ENCODE results near the gene GLCCI1.

Gene GLCCI1

DNA sequence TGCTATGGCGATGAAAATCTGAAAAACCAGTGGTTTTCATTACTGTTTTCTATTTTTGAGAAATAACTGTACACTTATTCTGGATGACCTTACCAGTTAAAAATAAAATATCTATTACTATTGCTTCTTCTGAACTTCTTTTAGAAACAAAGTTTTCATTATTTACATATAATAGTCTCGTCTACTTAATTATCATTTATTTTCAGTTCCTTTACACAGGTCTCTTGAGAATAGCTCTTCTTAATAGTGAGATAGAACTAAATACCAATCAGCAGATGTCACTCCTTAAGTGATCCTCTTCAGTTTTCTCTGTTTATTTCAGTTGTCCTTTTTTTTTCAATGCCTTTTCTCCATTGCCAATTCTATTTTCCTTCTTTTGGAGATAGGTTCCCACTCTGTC, 4.3 kb upstream of the GLCCI1 start:
- FAIRE-seq: no peak

DNA sequence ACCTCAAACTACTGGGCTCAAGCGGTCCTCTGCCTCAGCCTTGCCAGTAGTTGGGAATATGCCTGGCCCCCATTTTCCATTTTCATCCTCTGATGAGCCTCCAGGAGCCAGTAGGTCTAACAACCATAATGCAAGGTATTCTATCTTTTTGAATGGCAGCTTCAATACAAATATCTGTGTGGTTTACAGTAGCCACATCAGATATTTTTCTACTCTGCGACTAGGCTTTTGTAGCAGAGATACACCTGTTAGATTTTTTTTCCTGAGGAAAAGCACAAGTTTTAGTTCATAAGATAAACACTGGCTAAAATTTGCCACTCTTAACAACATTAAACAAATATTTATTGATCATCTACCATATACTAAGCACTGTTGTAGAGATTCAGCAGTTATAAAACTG, 3.9 kb upstream of the GLCCI1 start:
- no peak for FAIRE-seq

DNA sequence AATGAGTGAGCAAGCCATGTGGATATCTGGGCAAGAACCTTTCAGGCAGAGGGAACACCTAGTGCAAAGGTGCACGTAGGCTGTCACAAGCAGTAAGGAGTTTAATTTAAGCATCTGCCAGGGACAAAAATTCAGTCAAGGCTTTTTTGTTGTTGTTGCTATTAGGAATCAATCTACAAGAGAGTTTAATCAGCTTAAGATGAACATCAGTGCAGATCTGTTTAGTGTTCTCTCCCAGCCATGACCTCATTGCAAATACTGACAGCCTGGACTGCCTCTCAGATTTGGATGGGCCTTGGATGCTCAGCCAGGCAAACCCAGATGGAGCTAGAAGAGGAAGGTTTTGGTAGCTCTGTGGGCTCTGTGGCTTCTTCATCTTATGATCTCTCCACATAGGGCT, 3.3 kb upstream of the GLCCI1 start:
- FAIRE-seq: no peak

DNA sequence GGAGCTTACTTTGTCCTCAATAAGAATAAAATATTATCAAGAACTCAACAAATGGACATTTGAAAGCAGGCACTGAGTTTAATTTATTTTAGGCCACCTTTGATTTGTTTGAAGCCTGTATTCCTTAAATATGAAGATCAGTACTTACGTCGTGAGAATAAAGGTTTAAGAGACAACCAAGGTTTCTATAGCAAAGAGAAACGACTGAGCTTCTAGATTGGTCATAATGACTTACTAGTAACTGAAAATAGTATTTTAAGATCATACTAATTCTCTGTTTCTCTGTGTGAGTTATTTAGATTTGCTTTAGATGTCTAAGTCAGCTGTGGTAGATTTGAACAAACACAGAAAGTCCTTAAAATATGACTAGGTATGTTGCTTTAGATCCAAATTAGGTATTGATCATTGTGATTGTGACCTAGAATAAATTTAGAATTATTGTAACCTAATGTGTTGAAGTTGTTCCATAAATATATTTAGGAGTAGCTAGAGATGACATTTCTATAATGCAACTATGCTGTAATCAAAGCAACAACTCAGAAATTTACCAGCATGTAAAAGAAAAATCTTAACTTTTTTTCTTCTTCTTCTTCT, 2.4 kb upstream of the GLCCI1 start:
- no peak for FAIRE-seq

DNA sequence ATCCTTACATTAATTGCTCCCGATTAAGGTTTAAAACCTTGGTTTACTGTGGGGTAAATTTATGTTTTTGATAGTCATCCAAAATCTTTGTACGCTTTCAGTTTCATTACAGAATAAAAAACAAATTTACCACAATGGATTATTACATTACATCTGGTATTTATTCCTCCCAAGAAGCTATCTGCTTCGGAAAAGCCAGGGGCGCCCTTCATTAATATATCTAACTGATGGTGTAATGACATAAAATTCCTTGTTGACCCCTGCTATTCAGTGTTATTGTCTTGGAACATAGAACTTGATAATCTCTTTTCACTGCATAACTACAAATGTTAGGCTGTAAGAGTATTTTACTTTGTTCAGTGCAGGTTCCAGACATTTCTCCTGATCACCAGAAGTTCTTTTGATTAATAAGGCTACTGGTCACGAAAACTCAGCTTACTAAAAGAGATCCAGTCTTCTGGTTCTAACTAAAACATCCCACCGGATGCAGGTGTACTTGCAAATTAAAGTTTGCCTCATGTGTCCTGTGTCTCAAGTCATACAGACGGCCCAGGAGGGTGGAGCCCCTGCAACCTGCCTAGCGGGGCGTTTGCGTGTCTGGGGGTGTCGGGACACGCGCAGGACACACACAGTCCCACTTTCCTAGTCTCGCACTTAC, 581 bp upstream of the GLCCI1 start:
- no peak for FAIRE-seq

DNA sequence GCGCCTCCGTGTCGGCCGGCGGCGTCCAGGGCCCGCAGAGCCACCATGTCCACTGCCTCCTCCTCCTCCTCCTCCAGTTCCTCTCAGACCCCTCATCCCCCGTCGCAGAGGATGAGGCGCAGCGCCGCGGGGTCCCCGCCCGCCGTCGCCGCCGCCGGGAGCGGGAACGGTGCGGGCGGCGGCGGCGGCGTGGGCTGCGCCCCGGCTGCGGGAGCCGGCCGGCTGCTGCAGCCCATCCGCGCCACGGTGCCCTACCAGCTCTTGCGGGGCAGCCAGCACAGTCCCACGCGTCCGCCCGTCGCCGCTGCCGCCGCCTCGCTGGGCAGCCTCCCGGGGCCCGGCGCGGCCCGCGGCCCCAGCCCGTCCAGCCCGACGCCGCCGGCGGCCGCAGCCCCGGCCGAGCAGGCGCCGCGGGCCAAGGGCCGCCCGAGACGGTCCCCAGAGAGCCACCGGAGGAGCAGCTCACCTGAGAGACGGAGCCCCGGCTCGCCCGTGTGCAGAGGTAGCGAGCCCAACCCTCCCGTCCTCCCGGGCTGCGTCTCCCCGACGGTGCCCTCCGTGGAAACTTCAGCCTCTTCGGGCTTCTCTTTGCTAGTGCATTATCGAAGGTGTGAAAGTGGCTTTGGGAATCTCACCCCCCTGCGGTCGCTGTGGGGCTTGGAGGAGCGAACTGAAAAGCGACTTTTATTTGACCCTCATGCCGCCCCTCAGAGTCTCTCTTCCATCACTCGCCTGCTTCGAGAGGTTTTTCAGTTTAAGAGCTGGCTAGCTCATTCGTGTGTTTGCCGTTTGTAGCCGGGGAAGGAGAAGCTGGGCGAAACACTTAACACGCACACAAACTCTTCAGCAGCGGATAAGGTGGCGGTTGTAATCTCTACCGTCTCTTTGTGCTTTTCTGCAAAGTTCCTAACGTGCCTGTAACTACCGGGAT, 975 bp downstream of the GLCCI1 start:
- no peak for FAIRE-seq

DNA sequence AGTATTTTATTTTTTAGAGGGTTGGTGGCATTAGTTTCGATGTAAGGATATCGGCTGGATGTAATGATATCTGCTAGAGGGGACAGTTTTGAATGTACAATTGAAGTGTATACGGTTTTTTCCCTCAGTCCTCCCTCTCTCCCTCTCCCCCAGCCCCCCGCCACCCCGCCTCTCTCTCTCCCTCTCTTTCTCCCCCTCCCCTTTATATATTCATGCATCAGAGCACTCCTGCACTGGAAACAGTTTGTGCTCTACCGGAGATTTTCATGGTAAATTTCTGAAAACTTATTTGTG, 1.6 kb downstream of the GLCCI1 start:
- no peak for FAIRE-seq

DNA sequence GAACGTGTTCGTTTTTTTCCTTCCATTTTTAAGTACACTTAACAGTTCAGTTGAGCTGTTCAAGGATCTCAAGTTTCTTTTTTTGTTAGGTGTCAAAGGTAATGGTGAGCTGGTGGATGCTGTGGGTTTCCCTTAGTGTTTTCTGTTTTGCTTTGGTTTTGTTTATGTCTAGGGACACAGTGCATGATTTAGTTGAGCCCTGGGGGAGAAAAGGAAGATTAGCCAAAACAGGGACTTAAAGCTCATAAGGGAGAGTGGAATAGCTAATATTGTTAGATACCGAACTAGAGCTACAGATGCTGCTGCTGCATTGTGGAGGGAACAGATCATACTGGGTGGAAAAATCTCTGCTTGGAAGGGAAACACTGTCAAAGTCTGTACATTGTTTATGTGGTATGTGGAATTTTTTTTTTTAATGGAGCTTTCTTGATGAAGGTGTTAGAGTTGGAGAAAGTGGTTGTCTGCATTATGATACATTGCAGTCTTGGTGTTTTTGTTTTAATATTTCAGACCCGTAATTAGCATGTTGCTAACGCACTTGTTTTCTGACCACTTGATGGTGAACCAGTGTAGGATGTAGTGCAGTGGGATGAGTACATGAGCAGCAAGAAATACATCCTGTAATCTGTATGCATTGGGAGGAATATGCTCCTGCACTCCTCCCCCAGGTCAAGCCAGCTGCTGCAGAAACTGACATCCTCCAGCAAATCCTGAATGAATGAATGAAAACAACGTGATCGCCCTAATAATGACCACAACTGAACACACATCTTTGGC, 2.1 kb downstream of the GLCCI1 start:
- no peak for FAIRE-seq

DNA sequence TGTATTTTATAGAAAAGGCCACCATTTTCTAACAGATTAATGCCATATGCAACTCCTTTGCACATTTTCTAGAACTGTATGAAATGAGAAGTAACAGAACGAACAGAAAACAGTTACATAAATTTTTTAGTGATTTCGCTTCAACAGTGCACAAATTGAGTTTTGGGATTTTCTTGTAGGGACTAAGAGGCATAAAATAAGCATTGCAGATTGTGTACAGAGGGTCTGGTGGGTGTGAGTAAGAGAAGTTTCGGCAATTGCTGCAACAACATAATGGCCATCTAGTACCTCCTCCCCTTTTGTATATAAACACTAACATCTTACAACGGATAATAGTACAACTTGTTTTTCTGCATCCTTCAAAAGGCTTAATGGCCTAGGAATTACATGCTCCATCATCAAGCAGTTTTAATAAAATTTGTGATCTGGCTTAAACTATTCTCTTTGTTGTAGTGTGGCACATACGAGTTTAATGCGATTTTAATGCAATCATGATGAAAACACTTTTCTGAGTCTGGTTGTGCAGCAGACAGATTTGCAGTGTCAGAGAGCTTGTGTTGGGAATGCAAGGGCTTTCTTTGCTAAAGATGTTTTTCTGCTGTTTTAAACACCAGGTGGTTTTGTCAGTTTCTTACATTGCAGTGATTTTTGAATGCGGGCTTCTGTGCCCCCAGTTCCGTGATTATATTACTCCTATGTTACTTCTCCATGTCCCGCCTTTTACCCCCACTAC, 2.9 kb downstream of the GLCCI1 start:
- FAIRE-seq: no peak

DNA sequence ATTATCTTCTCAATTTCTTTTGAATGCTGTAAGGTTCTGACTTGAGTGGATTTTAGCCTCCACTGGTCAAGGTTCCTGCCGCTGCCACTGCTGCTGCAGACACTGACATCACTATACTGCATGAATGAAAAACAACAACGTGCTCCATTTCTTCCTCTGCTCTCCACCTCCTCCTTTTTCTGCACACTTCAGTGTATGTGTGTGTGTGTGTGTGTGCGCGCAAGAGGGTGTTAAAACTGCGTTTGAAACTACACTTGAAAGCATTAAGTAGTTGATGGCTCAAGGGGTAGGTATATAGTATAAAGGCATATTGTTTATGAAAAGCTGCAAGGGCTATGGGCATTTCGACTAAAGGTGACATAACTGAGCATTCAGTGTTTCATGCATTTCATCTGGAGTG, 3.5 kb downstream of the GLCCI1 start:
- no peak for FAIRE-seq

DNA sequence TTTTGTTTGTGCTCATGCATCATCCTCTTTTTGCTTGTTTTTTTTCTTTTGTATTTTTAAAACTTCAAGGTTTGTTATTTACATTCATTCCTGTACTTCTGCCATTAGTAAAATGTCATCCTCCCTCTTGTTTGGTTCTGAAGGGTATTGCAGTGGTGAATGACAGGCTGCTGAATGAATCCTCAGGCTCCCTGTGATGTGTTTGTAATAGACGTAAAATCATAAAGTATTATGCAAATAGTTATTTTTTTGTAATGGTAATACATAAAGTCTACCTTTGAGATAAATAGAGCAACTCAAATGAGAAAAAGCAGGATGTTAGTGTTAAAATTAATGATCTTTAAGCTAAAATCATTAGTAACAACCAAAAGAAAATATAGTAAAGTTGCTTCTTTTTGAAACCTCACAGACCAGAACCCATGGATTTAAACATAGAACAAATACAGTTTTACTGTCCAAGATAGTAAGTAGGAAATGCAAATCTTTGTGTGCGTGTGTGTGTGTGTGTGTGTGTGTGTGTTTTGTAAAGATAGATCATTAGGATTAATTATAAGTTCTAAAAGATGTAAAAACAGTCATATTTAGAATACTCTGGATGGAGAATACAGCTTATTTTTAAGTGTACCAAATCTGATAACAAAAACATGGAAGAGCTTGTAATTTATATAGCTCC, 4.5 kb downstream of the GLCCI1 start:
- no peak for FAIRE-seq

DNA sequence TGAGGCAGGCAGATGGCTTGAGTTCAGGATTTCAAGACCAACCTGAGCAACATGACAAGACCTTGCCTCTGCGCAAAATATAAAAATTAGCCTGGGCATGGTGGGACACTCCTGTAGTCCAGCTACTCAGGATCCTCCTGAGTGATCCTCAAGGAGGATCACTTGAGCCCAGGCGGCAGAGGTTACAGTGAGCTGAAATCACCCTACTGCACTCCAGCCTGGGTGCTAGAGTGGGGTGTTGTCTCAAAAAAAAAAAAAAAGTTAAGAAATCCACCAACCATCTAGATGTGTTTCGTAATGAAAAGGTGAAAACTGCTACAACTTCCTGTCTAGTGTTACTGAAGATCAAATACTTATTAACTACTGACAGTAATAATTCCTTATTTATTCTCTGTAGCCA, 8.1 kb downstream of the GLCCI1 start:
- FAIRE-seq: no peak

DNA sequence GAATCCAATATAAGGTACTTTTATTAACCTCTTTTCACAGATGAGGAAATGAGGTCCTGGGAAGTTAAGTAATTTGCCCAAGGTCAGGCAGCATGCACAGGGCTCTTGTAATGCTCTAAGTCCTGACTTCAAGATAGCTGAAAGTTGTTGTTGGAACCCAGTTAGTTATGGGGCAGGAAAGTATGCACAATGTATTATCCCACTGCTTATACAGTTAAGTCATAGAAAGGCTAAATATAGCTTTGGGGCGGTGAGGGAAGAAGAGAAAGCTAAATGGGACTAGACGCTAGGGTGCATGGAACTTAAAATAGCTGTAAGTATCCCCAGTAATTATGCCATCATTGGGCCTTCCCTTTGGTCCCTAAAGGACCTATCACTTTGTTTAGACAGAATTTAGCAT, 9.2 kb downstream of the GLCCI1 start:
- no peak for FAIRE-seq

DNA sequence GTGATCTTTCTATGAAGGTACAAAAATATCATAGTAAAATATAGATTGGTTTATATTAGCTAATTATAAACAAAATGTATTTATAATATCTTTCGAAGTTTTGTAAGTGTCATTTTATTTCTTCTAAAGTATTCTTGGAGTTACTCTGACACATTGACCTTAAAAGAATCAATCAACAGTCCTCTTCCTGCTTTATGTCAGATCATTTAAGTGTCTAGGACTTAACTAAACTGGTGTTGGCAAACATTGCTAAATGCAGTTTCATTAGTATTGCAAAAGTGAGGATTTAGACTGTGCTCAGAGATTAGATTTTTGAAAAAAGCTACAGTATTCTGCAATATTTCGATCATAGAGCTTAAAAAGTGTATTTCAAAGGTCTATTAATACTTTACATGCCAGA, 10.3 kb downstream of the GLCCI1 start:
- FAIRE-seq: no peak

DNA sequence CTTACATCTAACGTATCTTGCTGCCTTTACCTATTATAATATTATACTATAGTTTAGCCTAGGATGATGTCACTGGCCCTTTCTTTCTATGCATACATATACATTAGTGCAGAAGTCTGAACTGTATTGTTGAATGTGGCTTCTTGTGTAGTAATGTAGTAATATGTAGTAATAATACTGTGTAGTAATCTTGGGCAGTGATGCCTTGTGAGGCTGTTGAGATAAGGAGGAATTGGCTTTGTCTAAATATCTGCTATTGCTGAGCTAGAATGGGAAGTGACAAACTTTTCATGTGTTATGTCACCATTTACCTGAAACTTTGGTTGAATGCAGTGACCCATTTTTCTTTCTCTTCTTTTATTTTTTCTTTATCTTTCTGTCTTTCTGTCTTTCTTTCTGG, 11.0 kb downstream of the GLCCI1 start:
- no peak for FAIRE-seq

DNA sequence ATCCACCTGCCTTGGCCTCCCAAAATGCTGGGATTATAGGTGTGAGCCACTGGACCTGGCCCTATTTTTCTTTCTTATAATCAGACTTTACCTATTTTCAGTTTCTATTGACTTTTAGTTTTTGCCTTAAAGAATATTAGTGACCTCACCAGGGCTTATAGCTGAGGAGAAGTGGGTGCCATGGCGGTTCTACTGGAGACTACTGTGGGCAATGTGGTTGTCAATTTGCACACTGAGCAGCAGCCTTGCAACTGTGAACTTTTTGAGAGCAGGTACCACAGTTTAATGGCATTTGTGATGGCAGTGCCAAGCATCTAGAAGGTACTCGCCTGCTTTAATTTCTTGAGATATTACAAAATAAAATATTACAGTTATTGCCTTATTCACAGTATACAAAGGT, 11.5 kb downstream of the GLCCI1 start:
- no peak for FAIRE-seq

DNA sequence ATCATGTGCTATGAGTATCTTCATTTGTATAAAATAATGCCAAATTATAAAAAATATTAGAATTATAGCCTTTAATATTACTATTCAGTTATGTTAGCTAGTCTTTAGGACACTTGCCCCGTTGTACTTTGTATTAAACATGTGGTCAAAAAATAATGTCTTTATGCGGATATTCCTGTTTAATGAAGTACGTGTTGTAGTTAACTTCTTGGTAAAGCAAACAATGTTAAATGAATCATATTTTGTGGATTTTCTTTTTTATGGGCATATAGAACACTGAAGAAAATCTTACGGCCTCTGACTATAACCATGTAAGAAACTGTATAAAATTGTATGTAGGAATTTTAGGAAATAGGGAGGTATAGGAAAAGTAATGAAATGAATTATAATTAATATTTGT, 14.3 kb downstream of the GLCCI1 start:
- no peak for FAIRE-seq

DNA sequence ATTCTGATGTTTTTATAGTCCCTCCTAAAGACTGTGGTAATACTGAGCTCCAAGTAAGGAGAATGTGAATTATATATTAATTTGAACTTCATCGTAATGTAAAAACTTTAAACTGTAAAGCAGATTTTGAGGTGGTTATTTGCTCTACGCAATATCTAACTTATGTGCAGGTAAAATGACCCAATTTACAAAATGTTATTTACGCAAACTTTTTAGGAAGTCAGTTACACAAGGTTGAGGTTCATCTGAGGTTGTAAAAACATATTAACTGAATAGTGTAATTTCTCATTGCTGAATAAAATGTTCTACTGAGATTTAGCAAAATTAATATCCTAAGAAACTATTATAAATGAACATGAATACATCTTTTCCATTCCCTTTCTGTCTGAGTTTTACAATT, 15.8 kb downstream of the GLCCI1 start:
- no peak for FAIRE-seq

DNA sequence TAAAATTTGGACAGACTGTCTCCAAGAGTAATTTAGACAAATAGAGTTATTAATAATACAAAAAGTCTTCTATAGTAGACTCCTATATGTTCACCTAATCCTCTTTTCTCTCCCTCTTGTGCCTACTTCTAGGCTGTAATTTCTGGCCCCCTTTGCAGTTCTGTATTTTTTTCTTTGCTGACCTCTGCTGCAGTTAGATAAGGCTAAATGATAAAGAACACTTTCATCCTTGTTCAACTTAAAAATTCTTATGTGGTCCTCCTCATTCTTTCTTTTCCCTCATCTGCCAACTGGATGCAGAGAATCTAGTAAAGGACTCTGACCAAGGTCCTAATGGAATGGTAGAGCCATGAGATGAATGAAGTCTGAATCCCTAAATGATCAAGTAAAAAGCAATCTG, 20.1 kb downstream of the GLCCI1 start:
- no peak for FAIRE-seq

DNA sequence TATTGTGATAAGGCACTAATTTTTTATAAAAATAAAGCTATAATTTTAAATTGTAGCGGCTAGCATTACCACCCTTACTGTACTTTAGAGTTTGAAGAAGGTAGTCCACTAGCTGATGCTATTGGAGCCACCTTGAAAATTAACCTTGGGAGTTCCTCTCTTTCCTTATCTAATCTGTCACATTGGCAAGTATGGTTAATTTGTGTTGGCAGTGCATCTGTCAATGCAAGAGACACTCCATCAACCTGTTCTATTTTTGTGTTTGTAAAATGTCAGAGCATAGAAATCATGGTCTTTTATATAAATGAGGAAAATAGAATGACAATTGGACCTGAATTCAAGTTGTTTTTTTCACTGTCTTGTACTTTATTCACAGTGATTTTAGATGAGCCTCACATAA, 20.5 kb downstream of the GLCCI1 start:
- no peak for FAIRE-seq

DNA sequence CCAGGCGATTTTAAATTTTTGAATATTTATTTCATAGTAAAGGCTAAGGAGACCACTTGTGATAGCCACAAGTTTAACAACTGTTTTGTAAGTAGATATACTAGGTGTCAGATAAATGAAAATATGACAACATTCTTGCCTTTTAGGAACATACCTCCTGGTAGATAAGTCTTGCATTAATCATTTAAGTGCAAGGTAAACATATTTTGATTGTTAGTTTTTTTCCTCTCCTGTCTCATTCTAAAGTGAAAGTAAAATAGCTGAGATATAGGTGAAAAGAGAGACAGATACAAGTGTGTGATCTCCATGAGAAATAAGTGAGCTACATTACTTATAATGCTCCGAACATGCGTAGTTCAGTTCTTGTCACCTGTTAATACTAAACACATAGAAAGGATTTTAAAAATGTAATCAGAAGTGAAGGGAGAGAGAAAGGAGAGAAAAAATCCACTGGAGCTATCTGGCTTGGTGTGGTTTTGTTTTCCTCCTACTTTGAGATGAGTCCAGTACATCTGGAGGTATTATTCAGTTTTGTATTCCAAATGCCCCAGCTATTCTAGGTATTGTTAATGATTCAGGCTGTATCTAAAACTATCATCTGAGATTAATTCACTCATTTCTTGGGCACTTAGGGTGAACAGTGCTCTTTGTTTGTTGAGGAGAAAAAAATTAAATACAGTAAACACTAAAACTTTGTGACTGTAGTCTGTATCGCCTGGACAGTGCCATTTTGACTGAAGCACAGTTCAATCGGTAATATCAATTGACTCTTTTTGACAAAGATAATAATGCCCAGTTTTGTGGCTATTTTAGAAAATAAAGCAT, 21.2 kb downstream of the GLCCI1 start:
- no peak for FAIRE-seq

DNA sequence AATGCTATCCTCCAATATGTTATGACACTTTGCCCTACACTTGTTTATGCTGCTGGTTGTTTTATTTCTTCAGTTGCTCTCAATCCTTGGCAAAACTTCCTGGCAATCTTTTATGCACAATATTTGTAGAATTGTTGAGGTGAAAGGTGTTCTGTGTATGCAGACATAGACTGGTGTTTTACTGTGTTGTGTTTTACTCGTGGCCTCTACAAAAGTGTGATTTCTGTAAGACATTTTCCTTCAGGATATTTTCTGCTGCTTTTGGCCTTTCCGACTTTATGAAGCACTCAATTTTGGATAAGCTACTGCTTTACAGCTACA, 21.8 kb downstream of the GLCCI1 start:
- FAIRE-seq: no peak

Data from TTC549 (cell line).